ENCODE measurements around the gene SS18L1.
A peak's percentile ranks its signal among the peaks of the same experiment; 100 is the strongest.
"Not testable (repeated sequence)": the region's sequence is repeated elsewhere in the genome, so short reads cannot be mapped to it uniquely, and the experiment has no call there.

Gene SS18L1

GRCh38 chr20:62143081-62143956 is at the start of gene SS18L1, which contains the start of gene PSMA7:
SS18L1 (plus strand) TSS chr20:62143769; CDS start chr20:62143821, 52 bp downstream.
PSMA7 (minus strand) TSS chr20:62143394; CDS start chr20:62143303, 91 bp downstream.
- peak; percentile 72 for DNase-seq (ENCODE audit: low read depth)

GRCh38 chr20:62096421-62097380 is 46.9 kb upstream of the SS18L1 start:
- no peak for DNase-seq (ENCODE audit: low read depth)

GRCh38 chr20:62097881-62098407 is 45.6 kb upstream of the SS18L1 start:
- no peak for DNase-seq (ENCODE audit: low read depth)

GRCh38 chr20:62101078-62101477 is 42.5 kb upstream of the SS18L1 start:
- DNase-seq (ENCODE audit: low read depth) = no peak

GRCh38 chr20:62103508-62104233 is 39.9 kb upstream of the SS18L1 start:
- no peak for DNase-seq (ENCODE audit: low read depth)

GRCh38 chr20:62104234-62104789 is 39.3 kb upstream of the SS18L1 start:
- no peak for DNase-seq (ENCODE audit: low read depth)

GRCh38 chr20:62104791-62105345 is 38.7 kb upstream of the SS18L1 start:
- DNase-seq (ENCODE audit: low read depth) = no peak

GRCh38 chr20:62105592-62105991 is 38.0 kb upstream of the SS18L1 start:
- no peak for DNase-seq (ENCODE audit: low read depth)

- no peak for DNase-seq (ENCODE audit: low read depth)
These were observed 32.4 kb upstream of the SS18L1 start for GRCh38 chr20:62111148-62111547.

GRCh38 chr20:62112368-62112767 is 31.2 kb upstream of the SS18L1 start:
- DNase-seq (ENCODE audit: low read depth) = no peak

- DNase-seq (ENCODE audit: low read depth) = no peak
These were observed 28.7 kb upstream of the SS18L1 start for GRCh38 chr20:62114894-62115293.

GRCh38 chr20:62115800-62116407 is 27.7 kb upstream of the SS18L1 start:
- DNase-seq (ENCODE audit: low read depth) = not testable (repeated sequence)

- no peak for DNase-seq (ENCODE audit: low read depth)
These were observed 26.8 kb upstream of the SS18L1 start for GRCh38 chr20:62116558-62117361.

- no peak for DNase-seq (ENCODE audit: low read depth)
These were observed 26.3 kb upstream of the SS18L1 start for GRCh38 chr20:62117362-62117646.

- DNase-seq (ENCODE audit: low read depth) = peak; percentile 77
These were observed 25.9 kb upstream of the SS18L1 start for GRCh38 chr20:62117658-62118057.

- no peak for DNase-seq (ENCODE audit: low read depth)
These were observed 25.2 kb upstream of the SS18L1 start for GRCh38 chr20:62118113-62119043.

- no peak for DNase-seq (ENCODE audit: low read depth)
These were observed 24.5 kb upstream of the SS18L1 start for GRCh38 chr20:62119115-62119514.

GRCh38 chr20:62119591-62120364 is 23.8 kb upstream of the SS18L1 start:
- DNase-seq (ENCODE audit: low read depth) = no peak
